BE2C (cell line): Measurements from ENCODE around the gene SUCLG2.

ENCODE experiments used
- DNase-seq: peaks from one replicate; pipeline ENCODE4 v3.0.0-alpha.2; 2020
- H3K27me3 ChIP-seq: fragments of 250-450 bp; sonication (Bioruptor Pico); 2 replicates; pipeline ENCODE4 v1.5.1; 2020; ENCODE audit warnings: mild to moderate bottlenecking
- H3K36me3 ChIP-seq: fragments of 250-450 bp; sonication (Bioruptor Pico); 2 replicates; pipeline ENCODE4 v1.5.1; 2020; ENCODE audit warnings: mild to moderate bottlenecking
- H3K4me1 ChIP-seq: fragments of 250-450 bp; sonication (Bioruptor Pico); 2 replicates; pipeline ENCODE4 v1.5.1; 2020
- H3K4me3 ChIP-seq: 2 replicates; pipeline ENCODE4 v1.5.1; 2011; ENCODE audit warnings: low read depth, low read length
- H3K9me3 ChIP-seq: fragments of 250-450 bp; sonication (Bioruptor Pico); 2 replicates; pipeline ENCODE4 v1.5.1; 2020
- CTCF ChIP-seq: IDR thresholded peaks from 2 replicates; pipeline ENCODE4 v1.5.1; 2012; ENCODE audit warnings: mild to moderate bottlenecking, low read depth, low read length

Gene SUCLG2

DNA sequence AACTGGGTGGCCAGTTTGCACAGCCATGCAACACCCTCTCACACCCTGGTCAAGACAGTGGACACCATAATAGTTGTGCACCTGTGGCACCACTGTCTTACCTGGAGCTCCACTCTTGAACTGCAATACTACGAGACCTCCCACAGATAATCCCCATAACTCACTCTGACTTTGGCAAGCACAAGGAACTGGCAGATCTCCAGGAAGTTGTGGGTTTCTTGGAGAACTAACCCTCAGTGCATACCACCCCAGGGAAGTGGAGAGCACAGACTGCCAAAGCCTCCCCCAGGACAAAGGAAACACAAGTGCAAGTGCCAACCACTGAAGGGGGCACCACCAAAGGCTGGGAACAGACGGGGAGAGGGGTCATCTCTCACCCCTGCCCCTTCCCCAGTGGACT lies 318.6 kb downstream of the SUCLG2 start:
- TF ChIP-seq CTCF: no peak
- H3K27me3 ChIP-seq: no peaks in the 10 kb centered on the region
- no peaks in the 10 kb centered on the region for H3K36me3 ChIP-seq
- no peaks in the 10 kb centered on the region for H3K4me1 ChIP-seq
- DNase-seq: no peak
- no peaks in the 10 kb centered on the region; the same call in 1 of the 2 replicates for H3K9me3 ChIP-seq
- H3K4me3 ChIP-seq: no peak overlapping the region

DNA sequence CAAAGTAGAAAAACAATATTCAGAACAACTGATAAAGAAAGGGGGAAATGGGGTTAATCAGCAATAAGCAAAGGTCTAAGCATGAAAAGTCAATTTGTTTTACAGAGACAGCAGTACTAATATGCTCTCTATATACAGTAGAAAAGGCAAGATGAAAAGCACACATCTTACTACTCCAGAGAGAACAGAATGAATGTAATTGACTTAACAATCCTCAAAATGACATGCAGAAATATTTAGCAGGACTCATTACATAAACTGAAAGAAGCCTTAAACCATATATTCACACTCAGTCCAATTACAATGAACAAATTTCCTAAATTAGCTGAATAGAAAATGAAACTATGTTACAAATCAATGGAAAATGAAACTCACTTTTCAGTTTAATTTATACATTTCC lies 319.8 kb downstream of the SUCLG2 start:
- Histone ChIP-seq H3K27me3 (no peaks in the 10 kb centered on the region), H3K36me3 (no peaks in the 10 kb centered on the region), H3K4me1 (no peaks in the 10 kb centered on the region), H3K4me3 (no peak overlapping the region), H3K9me3 (no peaks in the 10 kb centered on the region; the same call in 1 of the 2 replicates)
- TF ChIP-seq CTCF: no peak
- no peak for DNase-seq

- H3K27me3 ChIP-seq: no peaks in the 10 kb centered on the region
- no peak for DNase-seq
- H3K4me3 ChIP-seq: no peak overlapping the region
- TF ChIP-seq CTCF: no peak
- no peaks in the 10 kb centered on the region for H3K4me1 ChIP-seq
- H3K36me3 ChIP-seq: no peaks in the 10 kb centered on the region
- H3K9me3 ChIP-seq: no peaks in the 10 kb centered on the region
These were observed 325.1 kb downstream of the SUCLG2 start for GRCh38 chr3:67329358-67329757.

- Histone ChIP-seq H3K9me3 (no peaks in the 10 kb centered on the region), H3K4me1 (no peaks in the 10 kb centered on the region), H3K4me3 (no peak overlapping the region), H3K36me3 (no peaks in the 10 kb centered on the region), H3K27me3 (no peaks in the 10 kb centered on the region)
- TF ChIP-seq CTCF: no peak
- DNase-seq: no peak
These were observed 326.8 kb downstream of the SUCLG2 start for GRCh38 chr3:67327582-67327981.

- H3K4me3 ChIP-seq: no peak overlapping the region
- no peaks in the 10 kb centered on the region for H3K27me3 ChIP-seq
- H3K36me3 ChIP-seq: no peaks in the 10 kb centered on the region
- H3K9me3 ChIP-seq: no peaks in the 10 kb centered on the region
- H3K4me1 ChIP-seq: no peaks in the 10 kb centered on the region
- TF ChIP-seq CTCF: no peak
- DNase-seq: no peak
These were observed 329.2 kb downstream of the SUCLG2 start for GRCh38 chr3:67325231-67325630.
